Activated T-cell treated with anti-CD3 and anti-CD28 coated beads for 48 hours (primary cell): ENCODE results near the gene IGF2.

Source experiments
- DNase-seq: peaks from one replicate; pipeline ENCODE4 v3.0.0-alpha.2; 2020; ENCODE audit warnings: low read depth

IGF2 gene

GRCh38 chr11:2122907-2123627 is 16.1 kb downstream of the IGF2 start:
- no peak for DNase-seq

- DNase-seq, result no peak
Measured at GRCh38 chr11:2122222-2122906, 16.8 kb downstream of the IGF2 start.

- DNase-seq, result no peak
Measured at GRCh38 chr11:2121227-2122130, 17.7 kb downstream of the IGF2 start.

GRCh38 chr11:2120359-2121100 is 18.7 kb downstream of the IGF2 start:
- no peak for DNase-seq

- DNase-seq, result no peak
Measured at GRCh38 chr11:2118677-2119076, 20.5 kb downstream of the IGF2 start.

GRCh38 chr11:2116680-2117079 is 22.5 kb downstream of the IGF2 start:
- no peak for DNase-seq

GRCh38 chr11:2115308-2115707 is 23.9 kb downstream of the IGF2 start:
- DNase-seq, result no peak

GRCh38 chr11:2114430-2115241 is 24.6 kb downstream of the IGF2 start:
- no peak for DNase-seq

- no peak for DNase-seq
Measured at GRCh38 chr11:2113776-2114175, 25.4 kb downstream of the IGF2 start.

- no peak for DNase-seq
Measured at GRCh38 chr11:2110521-2110920, 28.7 kb downstream of the IGF2 start.

- no peak for DNase-seq
Measured at GRCh38 chr11:2109541-2110019, 29.6 kb downstream of the IGF2 start.

- DNase-seq, result no peak
Measured at GRCh38 chr11:2108675-2109491, 30.3 kb downstream of the IGF2 start.

- DNase-seq, result no peak
Measured at GRCh38 chr11:2107941-2108630, 31.1 kb downstream of the IGF2 start.

GRCh38 chr11:2107521-2107920 is 31.7 kb downstream of the IGF2 start:
- no peak for DNase-seq

- DNase-seq, result no peak
Measured at GRCh38 chr11:2106583-2107209, 32.5 kb downstream of the IGF2 start.

- DNase-seq, result no peak
Measured at GRCh38 chr11:2105511-2105910, 33.7 kb downstream of the IGF2 start.

GRCh38 chr11:2104524-2105440 is 34.4 kb downstream of the IGF2 start:
- no peak for DNase-seq
